Vagina (tissue), 2 donors: ENCODE data around the gene NACC2.

Experiments used
- POLR2A ChIP-seq, 2 donors: fragments of 450-650 bp; IDR thresholded peaks; one replicate each; pipeline ENCODE4 v1.6.1; 2017; ENCODE audit warnings: antibody characterized with exemption in 2 of 2, mild to moderate bottlenecking in 2 of 2, moderate library complexity in 2 of 2
- POLR2AphosphoS5 ChIP-seq, 2 donors: sonication (generic); formaldehyde crosslinking; IDR thresholded peaks; one replicate each; pipeline ENCODE4 v1.9.0; 2017; ENCODE audit warnings: antibody characterized with exemption in 2 of 2, mild to moderate bottlenecking in 2 of 2, low read depth in 1 of 2; ENCODE audit not compliant: insufficient read depth in 1 of 2
- TF ChIP-seq, protein P1 (sequence below), 3 experiments: fragments of 450-650 bp in 2 of 3; fragments of 200-600 bp in 1 of 3; sonication (generic) in 1 of 3; IDR thresholded peaks; one replicate each; pipeline ENCODE4 v1.5.1; 2017 to 2019; ENCODE audit warnings: antibody characterized with exemption in 3 of 3, mild to moderate bottlenecking in 2 of 3, moderate library complexity in 2 of 3

DNA sequence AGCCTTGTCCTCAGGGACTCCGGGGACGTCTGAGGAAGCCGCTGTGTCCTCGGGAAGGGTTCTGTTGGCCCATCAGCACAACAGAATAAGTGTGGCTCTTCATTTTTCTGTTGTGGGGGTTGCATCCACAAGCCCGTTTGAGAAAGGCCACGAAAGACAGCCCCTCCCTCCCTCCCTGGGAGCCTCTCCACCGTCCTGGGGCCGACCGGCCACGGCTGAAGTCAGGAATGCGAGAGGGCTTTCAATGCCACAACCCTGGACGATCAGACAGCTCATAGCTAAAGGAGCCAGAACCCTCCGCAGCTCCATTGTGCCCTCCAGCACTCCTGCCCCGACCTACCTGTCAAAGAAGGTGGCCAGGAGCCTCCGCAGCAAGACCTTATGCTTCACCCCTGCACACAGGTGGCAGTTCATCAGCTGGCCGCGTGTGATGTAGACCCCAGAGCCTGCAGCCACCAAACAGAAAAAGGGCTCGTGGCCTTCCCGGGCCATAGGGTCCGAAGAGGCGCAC, 81.5 kb downstream of the NACC2 start:
- TF ChIP-seq, protein P1, sequence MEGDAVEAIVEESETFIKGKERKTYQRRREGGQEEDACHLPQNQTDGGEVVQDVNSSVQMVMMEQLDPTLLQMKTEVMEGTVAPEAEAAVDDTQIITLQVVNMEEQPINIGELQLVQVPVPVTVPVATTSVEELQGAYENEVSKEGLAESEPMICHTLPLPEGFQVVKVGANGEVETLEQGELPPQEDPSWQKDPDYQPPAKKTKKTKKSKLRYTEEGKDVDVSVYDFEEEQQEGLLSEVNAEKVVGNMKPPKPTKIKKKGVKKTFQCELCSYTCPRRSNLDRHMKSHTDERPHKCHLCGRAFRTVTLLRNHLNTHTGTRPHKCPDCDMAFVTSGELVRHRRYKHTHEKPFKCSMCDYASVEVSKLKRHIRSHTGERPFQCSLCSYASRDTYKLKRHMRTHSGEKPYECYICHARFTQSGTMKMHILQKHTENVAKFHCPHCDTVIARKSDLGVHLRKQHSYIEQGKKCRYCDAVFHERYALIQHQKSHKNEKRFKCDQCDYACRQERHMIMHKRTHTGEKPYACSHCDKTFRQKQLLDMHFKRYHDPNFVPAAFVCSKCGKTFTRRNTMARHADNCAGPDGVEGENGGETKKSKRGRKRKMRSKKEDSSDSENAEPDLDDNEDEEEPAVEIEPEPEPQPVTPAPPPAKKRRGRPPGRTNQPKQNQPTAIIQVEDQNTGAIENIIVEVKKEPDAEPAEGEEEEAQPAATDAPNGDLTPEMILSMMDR (IDR thresholded peaks at IDR 0.05), result no peak
- TF ChIP-seq POLR2A (IDR thresholded peaks at IDR 0.05), result no peak
- TF ChIP-seq POLR2AphosphoS5 (IDR thresholded peaks at IDR 0.05; ENCODE audit: insufficient read depth in 1 of 2, low read depth in 1 of 2), result no peak
